ENCODE data around the gene STAP2. TPM values are rescaled to one million over a fixed set of nuclear protein-coding genes. Genes with fewer than 3 reads are reported as not detected.

The STAP2 gene
- total and polyA plus RNA-seq, 9 of the 15 experiments (the other 6 are each of a cell fraction or from before 2014, with no cell fraction given), result 1.2 to 9.8 (median 4.5) TPM

DNA sequence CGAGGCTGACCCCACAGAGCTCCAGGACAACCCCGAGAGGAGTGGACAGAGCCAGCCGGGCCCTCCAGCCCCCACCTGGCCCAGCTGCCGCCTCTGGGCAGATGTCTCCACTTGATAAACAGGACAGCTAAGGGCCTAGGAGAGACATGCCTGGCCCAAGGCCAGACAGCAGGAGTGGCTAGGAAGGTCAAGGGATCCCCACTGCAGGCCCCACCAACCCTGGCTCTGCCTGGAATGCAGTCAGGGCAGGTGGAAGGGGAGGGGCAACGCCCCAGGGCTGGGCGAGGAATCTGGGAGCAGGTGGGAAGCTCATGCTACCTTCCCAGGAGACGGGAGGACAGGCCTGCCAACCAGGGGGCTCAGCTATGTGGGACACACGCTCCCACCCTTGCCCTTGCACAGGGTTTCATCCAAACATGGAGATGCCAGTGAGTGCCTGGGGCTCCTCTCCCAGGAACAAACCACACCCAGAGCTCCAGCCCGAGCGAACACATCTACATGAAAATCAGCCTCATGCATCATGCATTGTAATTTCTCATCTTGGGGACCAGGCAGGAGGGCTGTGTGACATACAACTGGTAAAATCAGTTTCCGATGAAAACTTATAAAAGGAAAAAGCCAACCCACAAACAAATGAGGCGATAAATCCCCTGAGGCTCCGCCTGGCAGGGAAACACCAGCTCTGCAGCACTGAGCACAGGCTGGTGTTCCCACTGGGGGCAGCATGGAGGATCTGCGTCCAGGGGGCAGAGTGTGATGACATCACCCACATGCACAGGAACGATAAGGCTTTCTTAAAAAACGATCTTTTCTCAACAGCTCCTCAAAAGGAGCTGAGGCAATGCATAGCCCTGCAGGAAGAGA, 36.8 kb upstream of the STAP2 start (continued):
- TF ChIP-seq, protein P1, sequence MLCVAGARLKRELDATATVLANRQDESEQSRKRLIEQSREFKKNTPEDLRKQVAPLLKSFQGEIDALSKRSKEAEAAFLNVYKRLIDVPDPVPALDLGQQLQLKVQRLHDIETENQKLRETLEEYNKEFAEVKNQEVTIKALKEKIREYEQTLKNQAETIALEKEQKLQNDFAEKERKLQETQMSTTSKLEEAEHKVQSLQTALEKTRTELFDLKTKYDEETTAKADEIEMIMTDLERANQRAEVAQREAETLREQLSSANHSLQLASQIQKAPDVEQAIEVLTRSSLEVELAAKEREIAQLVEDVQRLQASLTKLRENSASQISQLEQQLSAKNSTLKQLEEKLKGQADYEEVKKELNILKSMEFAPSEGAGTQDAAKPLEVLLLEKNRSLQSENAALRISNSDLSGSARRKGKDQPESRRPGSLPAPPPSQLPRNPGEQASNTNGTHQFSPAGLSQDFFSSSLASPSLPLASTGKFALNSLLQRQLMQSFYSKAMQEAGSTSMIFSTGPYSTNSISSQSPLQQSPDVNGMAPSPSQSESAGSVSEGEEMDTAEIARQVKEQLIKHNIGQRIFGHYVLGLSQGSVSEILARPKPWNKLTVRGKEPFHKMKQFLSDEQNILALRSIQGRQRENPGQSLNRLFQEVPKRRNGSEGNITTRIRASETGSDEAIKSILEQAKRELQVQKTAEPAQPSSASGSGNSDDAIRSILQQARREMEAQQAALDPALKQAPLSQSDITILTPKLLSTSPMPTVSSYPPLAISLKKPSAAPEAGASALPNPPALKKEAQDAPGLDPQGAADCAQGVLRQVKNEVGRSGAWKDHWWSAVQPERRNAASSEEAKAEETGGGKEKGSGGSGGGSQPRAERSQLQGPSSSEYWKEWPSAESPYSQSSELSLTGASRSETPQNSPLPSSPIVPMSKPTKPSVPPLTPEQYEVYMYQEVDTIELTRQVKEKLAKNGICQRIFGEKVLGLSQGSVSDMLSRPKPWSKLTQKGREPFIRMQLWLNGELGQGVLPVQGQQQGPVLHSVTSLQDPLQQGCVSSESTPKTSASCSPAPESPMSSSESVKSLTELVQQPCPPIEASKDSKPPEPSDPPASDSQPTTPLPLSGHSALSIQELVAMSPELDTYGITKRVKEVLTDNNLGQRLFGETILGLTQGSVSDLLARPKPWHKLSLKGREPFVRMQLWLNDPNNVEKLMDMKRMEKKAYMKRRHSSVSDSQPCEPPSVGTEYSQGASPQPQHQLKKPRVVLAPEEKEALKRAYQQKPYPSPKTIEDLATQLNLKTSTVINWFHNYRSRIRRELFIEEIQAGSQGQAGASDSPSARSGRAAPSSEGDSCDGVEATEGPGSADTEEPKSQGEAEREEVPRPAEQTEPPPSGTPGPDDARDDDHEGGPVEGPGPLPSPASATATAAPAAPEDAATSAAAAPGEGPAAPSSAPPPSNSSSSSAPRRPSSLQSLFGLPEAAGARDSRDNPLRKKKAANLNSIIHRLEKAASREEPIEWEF (CRISPR knock-in tag; IDR thresholded peaks at IDR 0.05), result peak; percentile 84; the same call in 1 of the 2 replicates
- peak; percentile 76; the same call in 1 of the 2 replicates for TF ChIP-seq ZNF133 (CRISPR knock-in tag; IDR thresholded peaks at IDR 0.05)
- no peak for TF ChIP-seq PHB (CRISPR knock-in tag; IDR thresholded peaks at IDR 0.05)
- no peak for TF ChIP-seq ZNF696 (CRISPR knock-in tag; conservative IDR thresholded peaks at IDR 0.05)
- TF ChIP-seq SMAD2 (IDR thresholded peaks at IDR 0.05; ENCODE audit: low read depth, low read length), result no peak
- peak; percentile 87; the same call in 1 of the 2 replicates for TF ChIP-seq ZNF589 (CRISPR knock-in tag; IDR thresholded peaks at IDR 0.05; ENCODE audit: low read depth)
- no peak for TF ChIP-seq C11orf30 (IDR thresholded peaks at IDR 0.05; ENCODE audit: low read depth)
- peak; percentile 62; the same call in 1 of the 2 replicates for TF ChIP-seq CC2D1A (IDR thresholded peaks at IDR 0.05)
- TF ChIP-seq SMARCC2 (IDR thresholded peaks at IDR 0.05; ENCODE audit: low read depth), result peak; percentile 86
- TF ChIP-seq HEY1 (CRISPR knock-in tag; IDR thresholded peaks at IDR 0.05; ENCODE audit: borderline replicate concordance), result no peak
- TF ChIP-seq NFYB (IDR thresholded peaks at IDR 0.05; ENCODE audit: extremely low read depth, insufficient read length), result no peak
- TF ChIP-seq, protein P2, sequence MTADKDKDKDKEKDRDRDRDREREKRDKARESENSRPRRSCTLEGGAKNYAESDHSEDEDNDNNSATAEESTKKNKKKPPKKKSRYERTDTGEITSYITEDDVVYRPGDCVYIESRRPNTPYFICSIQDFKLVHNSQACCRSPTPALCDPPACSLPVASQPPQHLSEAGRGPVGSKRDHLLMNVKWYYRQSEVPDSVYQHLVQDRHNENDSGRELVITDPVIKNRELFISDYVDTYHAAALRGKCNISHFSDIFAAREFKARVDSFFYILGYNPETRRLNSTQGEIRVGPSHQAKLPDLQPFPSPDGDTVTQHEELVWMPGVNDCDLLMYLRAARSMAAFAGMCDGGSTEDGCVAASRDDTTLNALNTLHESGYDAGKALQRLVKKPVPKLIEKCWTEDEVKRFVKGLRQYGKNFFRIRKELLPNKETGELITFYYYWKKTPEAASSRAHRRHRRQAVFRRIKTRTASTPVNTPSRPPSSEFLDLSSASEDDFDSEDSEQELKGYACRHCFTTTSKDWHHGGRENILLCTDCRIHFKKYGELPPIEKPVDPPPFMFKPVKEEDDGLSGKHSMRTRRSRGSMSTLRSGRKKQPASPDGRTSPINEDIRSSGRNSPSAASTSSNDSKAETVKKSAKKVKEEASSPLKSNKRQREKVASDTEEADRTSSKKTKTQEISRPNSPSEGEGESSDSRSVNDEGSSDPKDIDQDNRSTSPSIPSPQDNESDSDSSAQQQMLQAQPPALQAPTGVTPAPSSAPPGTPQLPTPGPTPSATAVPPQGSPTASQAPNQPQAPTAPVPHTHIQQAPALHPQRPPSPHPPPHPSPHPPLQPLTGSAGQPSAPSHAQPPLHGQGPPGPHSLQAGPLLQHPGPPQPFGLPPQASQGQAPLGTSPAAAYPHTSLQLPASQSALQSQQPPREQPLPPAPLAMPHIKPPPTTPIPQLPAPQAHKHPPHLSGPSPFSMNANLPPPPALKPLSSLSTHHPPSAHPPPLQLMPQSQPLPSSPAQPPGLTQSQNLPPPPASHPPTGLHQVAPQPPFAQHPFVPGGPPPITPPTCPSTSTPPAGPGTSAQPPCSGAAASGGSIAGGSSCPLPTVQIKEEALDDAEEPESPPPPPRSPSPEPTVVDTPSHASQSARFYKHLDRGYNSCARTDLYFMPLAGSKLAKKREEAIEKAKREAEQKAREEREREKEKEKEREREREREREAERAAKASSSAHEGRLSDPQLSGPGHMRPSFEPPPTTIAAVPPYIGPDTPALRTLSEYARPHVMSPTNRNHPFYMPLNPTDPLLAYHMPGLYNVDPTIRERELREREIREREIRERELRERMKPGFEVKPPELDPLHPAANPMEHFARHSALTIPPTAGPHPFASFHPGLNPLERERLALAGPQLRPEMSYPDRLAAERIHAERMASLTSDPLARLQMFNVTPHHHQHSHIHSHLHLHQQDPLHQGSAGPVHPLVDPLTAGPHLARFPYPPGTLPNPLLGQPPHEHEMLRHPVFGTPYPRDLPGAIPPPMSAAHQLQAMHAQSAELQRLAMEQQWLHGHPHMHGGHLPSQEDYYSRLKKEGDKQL (CRISPR knock-in tag; IDR thresholded peaks at IDR 0.05; ENCODE audit: borderline replicate concordance), result 0 out of 2 replicates have a peak, but pooled peaks have one; percentile 74
- TF ChIP-seq PURB (CRISPR knock-in tag; IDR thresholded peaks at IDR 0.05; ENCODE audit: low read depth), result no peak
- peak; percentile 27; the same call in 1 of the 2 replicates for TF ChIP-seq MAFK (IDR thresholded peaks at IDR 0.05; ENCODE audit: low read length)
- no peak; a peak in 2 of 4 replicates for TF ChIP-seq NRF1 (conservative IDR thresholded peaks at IDR 0.05 in 1 of 2, IDR thresholded peaks at IDR 0.05 in 1 of 2)
- TF ChIP-seq MBD2 (IDR thresholded peaks at IDR 0.05; ENCODE audit: borderline replicate concordance, low read depth), result peak; percentile 42; the same call in 1 of the 2 replicates
- peak; percentile 34 for TF ChIP-seq TAF1 (IDR thresholded peaks at IDR 0.05; ENCODE audit: control insufficient read depth, extremely low read depth, insufficient read depth, low read length, severe bottlenecking)
